GM19025 (cell line): ENCODE results near the gene SLC9A5.
A peak's percentile ranks its signal among the peaks of the same experiment; 100 is the strongest.

Experiments used
- ATAC-seq: cut with Tn5 transposase; IDR thresholded peaks from one replicate; pipeline ENCODE4 v1.9.1; 2021; ENCODE audit warnings: mild to moderate bottlenecking, low read depth, moderate library complexity; ENCODE audit not compliant: unreplicated experiment

The SLC9A5 gene

GRCh38 chr16:67279296-67280089, 30.7 kb downstream of the SLC9A5 start, which contains the start of gene PLEKHG4:
Gene PLEKHG4 (plus strand): TSS chr16:67279532. CDS start chr16:67280045, 513 bp downstream.
- peak; percentile 88 for ATAC-seq

GRCh38 chr16:67280090-67281015, 31.6 kb downstream of the SLC9A5 start:
- ATAC-seq = no peak

GRCh38 chr16:67281536-67282446, 33.0 kb downstream of the SLC9A5 start:
- no peak for ATAC-seq

- ATAC-seq = no peak
Measured at GRCh38 chr16:67282447-67282805, 33.6 kb downstream of the SLC9A5 start.

- no peak for ATAC-seq
Measured at GRCh38 chr16:67283039-67283825, 34.5 kb downstream of the SLC9A5 start.

- no peak for ATAC-seq
Measured at GRCh38 chr16:67283826-67284555, 35.2 kb downstream of the SLC9A5 start.

GRCh38 chr16:67284699-67285646, 36.2 kb downstream of the SLC9A5 start:
- ATAC-seq = no peak

GRCh38 chr16:67286441-67287235, 37.9 kb downstream of the SLC9A5 start:
- ATAC-seq = no peak

GRCh38 chr16:67287960-67288359, 39.2 kb downstream of the SLC9A5 start:
- ATAC-seq = no peak

- ATAC-seq = no peak
Measured at GRCh38 chr16:67291461-67291860, 42.7 kb downstream of the SLC9A5 start.

GRCh38 chr16:67294171-67294757, 45.5 kb downstream of the SLC9A5 start:
- ATAC-seq = no peak

- ATAC-seq = no peak
Measured at GRCh38 chr16:67294938-67295361, 46.2 kb downstream of the SLC9A5 start.

GRCh38 chr16:67296420-67296819, 47.6 kb downstream of the SLC9A5 start:
- ATAC-seq = no peak

- ATAC-seq = no peak
Measured at GRCh38 chr16:67298277-67298676, 49.5 kb downstream of the SLC9A5 start.

GRCh38 chr16:67299269-67299668, 50.5 kb downstream of the SLC9A5 start:
- ATAC-seq = no peak

- ATAC-seq = no peak
Measured at GRCh38 chr16:67301080-67301782, 52.5 kb downstream of the SLC9A5 start.
